ENCODE measurements around the gene WDR55. TPM values are rescaled to one million over a fixed set of nuclear protein-coding genes. Genes with fewer than 3 reads are reported as not detected.
A peak's percentile ranks its signal among the peaks of the same experiment; 100 is the strongest.

The WDR55 gene
- total RNA-seq, 3 donors from 2014 or later (not counting 1 experiment from before 2014, with no cell fraction given), result 42.3 to 45.1 (median 43.3) TPM

DNA sequence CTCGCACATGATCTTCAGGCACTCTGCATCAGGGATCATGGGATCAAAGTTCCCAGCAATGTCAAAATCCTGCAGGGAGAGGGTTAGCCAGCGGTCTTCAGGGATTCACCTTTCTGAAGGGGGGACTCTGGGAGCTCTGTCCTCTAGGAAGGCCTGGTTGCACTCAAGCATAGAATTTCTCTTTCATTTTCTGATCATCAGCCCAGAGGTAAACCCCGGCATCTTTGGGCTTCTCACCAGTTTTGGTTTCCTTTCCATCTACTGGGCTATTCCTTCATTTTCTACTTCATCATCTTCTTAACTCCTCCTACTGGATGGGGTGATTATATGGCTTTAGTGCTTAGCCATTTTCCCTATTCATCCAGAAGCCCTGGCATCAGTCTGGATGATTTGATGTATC lies 13.2 kb downstream of the WDR55 start:
- intact Hi-C loops (cut with micrococcal nuclease), result no loop called here
- no peak overlapping the region for H3K27ac ChIP-seq (ENCODE audit: low read length)
- no peaks in the 10 kb centered on the region for H3K27me3 ChIP-seq (ENCODE audit: control insufficient read depth, insufficient read depth, low read length)
- H3K4me3 Mint-ChIP-seq, result no peak overlapping the region
- H3K27ac Mint-ChIP-seq, result no peak overlapping the region
- WGBS (ENCODE audit: insufficient coverage), result 90% methylated on average over 3 of the region's 3 CpGs
- no peaks in the 10 kb centered on the region for H3K27me3 Mint-ChIP-seq (ENCODE audit: low read depth in 2 of 2)
- H3K4me1 ChIP-seq (ENCODE audit: control insufficient read depth, insufficient read depth, low read length), result no peaks in the 10 kb centered on the region
- H3K4me3 ChIP-seq (ENCODE audit: low read length), result no peak overlapping the region
- TF ChIP-seq, protein P1, sequence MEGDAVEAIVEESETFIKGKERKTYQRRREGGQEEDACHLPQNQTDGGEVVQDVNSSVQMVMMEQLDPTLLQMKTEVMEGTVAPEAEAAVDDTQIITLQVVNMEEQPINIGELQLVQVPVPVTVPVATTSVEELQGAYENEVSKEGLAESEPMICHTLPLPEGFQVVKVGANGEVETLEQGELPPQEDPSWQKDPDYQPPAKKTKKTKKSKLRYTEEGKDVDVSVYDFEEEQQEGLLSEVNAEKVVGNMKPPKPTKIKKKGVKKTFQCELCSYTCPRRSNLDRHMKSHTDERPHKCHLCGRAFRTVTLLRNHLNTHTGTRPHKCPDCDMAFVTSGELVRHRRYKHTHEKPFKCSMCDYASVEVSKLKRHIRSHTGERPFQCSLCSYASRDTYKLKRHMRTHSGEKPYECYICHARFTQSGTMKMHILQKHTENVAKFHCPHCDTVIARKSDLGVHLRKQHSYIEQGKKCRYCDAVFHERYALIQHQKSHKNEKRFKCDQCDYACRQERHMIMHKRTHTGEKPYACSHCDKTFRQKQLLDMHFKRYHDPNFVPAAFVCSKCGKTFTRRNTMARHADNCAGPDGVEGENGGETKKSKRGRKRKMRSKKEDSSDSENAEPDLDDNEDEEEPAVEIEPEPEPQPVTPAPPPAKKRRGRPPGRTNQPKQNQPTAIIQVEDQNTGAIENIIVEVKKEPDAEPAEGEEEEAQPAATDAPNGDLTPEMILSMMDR (IDR thresholded peaks at IDR 0.05), result no peak
- DNase-seq (no peak), ATAC-seq (no peak)
- H3K9me3 ChIP-seq (ENCODE audit: control insufficient read depth, insufficient read depth, low read length), result no peaks in the 10 kb centered on the region
- no peaks in the 10 kb centered on the region for H3K4me1 Mint-ChIP-seq
- peaks cover 79% of the 10 kb centered on the region for H3K36me3 ChIP-seq (ENCODE audit: control insufficient read depth, insufficient read depth, low read length)
- H3K36me3 Mint-ChIP-seq, result peaks cover 7% of the 10 kb centered on the region
- H3K9me3 Mint-ChIP-seq, result no peaks in the 10 kb centered on the region

DNA sequence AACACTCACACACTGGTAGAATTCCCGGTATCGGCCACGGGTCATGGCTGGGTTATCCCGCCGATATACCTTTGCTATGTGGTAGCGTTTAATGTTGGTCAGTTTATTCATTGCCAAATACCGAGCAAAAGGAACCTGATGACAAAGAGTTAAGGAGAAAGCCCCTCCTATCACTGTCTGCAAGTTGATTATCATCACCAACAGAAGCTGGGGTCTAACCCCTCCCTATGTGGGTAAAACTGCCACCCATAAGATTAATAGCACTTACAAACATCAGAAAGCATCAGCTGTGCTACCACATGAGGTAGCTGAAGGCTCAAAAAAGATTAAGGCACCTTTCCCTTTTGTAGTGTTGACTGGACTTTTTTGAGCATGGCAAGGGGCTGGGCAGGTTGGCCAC lies 14.3 kb downstream of the WDR55 start:
- no peak overlapping the region for H3K4me3 ChIP-seq (ENCODE audit: low read length)
- H3K27me3 Mint-ChIP-seq (ENCODE audit: low read depth in 2 of 2), result no peaks in the 10 kb centered on the region
- H3K27ac Mint-ChIP-seq, result no peak overlapping the region
- H3K36me3 ChIP-seq (ENCODE audit: control insufficient read depth, insufficient read depth, low read length), result peaks cover 72% of the 10 kb centered on the region
- no peaks in the 10 kb centered on the region for H3K4me1 ChIP-seq (ENCODE audit: control insufficient read depth, insufficient read depth, low read length)
- no peaks in the 10 kb centered on the region for H3K4me1 Mint-ChIP-seq
- ATAC-seq (no peak), DNase-seq (no peak)
- peaks cover 7% of the 10 kb centered on the region for H3K36me3 Mint-ChIP-seq
- no peaks in the 10 kb centered on the region for H3K27me3 ChIP-seq (ENCODE audit: control insufficient read depth, insufficient read depth, low read length)
- TF ChIP-seq, protein P1 (IDR thresholded peaks at IDR 0.05), result no peak
- H3K4me3 Mint-ChIP-seq, result no peak overlapping the region
- WGBS (ENCODE audit: insufficient coverage), result over 99% methylated on average over 7 of the region's 7 CpGs
- intact Hi-C loops (cut with micrococcal nuclease), result no loop called here
- H3K9me3 ChIP-seq (ENCODE audit: control insufficient read depth, insufficient read depth, low read length), result no peaks in the 10 kb centered on the region
- H3K9me3 Mint-ChIP-seq, result no peaks in the 10 kb centered on the region
- H3K27ac ChIP-seq (ENCODE audit: low read length), result no peak overlapping the region

DNA sequence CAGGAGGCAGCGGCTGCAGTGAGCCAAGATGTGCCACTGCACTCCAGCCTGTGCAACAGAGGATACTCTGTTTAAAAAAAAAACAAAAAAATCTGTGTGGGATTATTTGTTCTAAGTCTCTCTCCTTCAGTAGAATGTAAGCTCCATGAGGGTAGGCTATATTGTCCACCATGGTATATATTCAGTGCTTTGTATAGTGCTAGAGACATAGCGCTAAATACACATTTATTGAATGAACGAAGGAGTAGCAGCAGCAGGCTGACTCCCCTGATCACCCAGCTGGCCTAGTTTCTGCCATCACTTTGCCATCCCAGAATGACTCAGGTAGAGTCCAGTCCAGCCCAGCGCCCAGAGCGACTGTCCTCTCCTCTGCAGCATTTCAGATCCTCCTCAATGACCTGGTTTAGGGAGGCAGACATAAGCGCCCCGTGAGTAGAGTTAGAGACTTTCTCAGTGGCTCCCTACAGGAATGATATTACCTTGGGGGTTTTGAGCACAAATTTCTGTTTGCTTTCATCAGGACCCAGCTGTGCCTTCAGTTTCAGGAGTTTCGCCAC lies 25.8 kb downstream of the WDR55 start:
- H3K4me3 ChIP-seq (ENCODE audit: low read length), result peak overlapping the region; percentile 77
- no peaks in the 10 kb centered on the region for H3K9me3 ChIP-seq (ENCODE audit: control insufficient read depth, insufficient read depth, low read length)
- peaks cover 2% of the 10 kb centered on the region for H3K36me3 Mint-ChIP-seq
- no peaks in the 10 kb centered on the region for H3K27me3 Mint-ChIP-seq (ENCODE audit: low read depth in 2 of 2)
- peaks cover 27% of the 10 kb centered on the region for H3K36me3 ChIP-seq (ENCODE audit: control insufficient read depth, insufficient read depth, low read length)
- H3K27me3 ChIP-seq (ENCODE audit: control insufficient read depth, insufficient read depth, low read length), result no peaks in the 10 kb centered on the region
- H3K4me1 ChIP-seq (ENCODE audit: control insufficient read depth, insufficient read depth, low read length), result peaks cover 16% of the 10 kb centered on the region
- ATAC-seq (no peak), DNase-seq (no peak)
- H3K4me1 Mint-ChIP-seq, result peaks cover 31 to 46% of the 10 kb centered on the region in 2 donors
- 75% methylated on average over 7 of the region's 8 CpGs for WGBS (ENCODE audit: insufficient coverage)
- TF ChIP-seq, protein P1 (IDR thresholded peaks at IDR 0.05), result no peak
- H3K9me3 Mint-ChIP-seq, result no peaks in the 10 kb centered on the region
- peak overlapping the region; percentile 64 for H3K27ac ChIP-seq (ENCODE audit: low read length)
- intact Hi-C loops (cut with micrococcal nuclease), result loop anchor here (2.0 kb wide), 2 partner anchors 26 to 290 kb away; partner anchors contain the start of genes ANKHD1 and WDR55
- H3K4me3 Mint-ChIP-seq, result peak overlapping the region; percentile 100
- peak overlapping the region; percentile 92 to 94 for H3K27ac Mint-ChIP-seq

Data from natural killer cell (primary cell).